ENCODE data around the gene FBXO9.

DNA sequence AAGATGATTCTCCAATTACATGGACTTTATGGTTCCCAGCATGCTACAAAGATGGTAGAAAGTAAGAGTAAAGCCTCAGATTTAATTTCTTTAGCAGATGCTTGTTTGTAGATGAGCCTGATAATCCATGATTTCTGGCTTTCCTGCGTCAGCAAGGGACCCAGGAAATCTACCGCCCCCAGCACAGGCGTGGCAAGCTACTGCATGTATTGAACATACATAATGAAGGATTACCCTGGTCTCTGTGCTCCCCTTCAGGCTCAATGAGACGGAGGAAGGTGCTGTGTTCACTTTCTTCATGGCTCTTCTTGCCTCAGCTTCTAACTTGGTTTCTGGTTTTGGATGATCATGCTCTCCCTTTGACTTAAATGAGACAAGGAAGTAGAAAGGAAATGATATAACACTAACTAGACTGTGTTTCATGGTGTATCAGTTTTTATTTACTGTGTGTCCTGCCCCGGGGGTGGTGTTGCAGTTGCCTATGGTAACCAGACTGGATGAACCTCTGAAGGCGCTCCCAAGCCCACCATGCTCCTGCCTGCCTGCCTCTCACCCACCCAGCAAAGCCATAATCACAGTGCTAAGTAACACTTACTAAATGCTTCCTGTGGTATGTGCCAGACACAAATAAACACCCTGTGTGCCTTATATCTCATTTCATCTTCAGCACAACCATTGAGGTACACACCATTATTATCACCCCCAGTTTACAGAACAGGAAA lies 65.5 kb downstream of the FBXO9 start:
- TF ChIP-seq POLR2AphosphoS5 (IDR thresholded peaks at IDR 0.05; ENCODE audit: low read depth, low read length) (no peak), TAF1 (IDR thresholded peaks at IDR 0.05; ENCODE audit: borderline replicate concordance, insufficient read depth, low read length) (no peak), SIN3A (IDR thresholded peaks at IDR 0.05; ENCODE audit: borderline replicate concordance, insufficient read depth, low read length) (no peak), FOXP2 (optimal IDR thresholded peaks at IDR 0.05; ENCODE audit: borderline replicate concordance, extremely low read depth, extremely low read length, insufficient read depth) (no peak)
- TF ChIP-seq, protein P1, sequence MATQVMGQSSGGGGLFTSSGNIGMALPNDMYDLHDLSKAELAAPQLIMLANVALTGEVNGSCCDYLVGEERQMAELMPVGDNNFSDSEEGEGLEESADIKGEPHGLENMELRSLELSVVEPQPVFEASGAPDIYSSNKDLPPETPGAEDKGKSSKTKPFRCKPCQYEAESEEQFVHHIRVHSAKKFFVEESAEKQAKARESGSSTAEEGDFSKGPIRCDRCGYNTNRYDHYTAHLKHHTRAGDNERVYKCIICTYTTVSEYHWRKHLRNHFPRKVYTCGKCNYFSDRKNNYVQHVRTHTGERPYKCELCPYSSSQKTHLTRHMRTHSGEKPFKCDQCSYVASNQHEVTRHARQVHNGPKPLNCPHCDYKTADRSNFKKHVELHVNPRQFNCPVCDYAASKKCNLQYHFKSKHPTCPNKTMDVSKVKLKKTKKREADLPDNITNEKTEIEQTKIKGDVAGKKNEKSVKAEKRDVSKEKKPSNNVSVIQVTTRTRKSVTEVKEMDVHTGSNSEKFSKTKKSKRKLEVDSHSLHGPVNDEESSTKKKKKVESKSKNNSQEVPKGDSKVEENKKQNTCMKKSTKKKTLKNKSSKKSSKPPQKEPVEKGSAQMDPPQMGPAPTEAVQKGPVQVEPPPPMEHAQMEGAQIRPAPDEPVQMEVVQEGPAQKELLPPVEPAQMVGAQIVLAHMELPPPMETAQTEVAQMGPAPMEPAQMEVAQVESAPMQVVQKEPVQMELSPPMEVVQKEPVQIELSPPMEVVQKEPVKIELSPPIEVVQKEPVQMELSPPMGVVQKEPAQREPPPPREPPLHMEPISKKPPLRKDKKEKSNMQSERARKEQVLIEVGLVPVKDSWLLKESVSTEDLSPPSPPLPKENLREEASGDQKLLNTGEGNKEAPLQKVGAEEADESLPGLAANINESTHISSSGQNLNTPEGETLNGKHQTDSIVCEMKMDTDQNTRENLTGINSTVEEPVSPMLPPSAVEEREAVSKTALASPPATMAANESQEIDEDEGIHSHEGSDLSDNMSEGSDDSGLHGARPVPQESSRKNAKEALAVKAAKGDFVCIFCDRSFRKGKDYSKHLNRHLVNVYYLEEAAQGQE (IDR thresholded peaks at IDR 0.05; ENCODE audit: insufficient read depth in 1 of 2, low read depth in 2 of 2, low read length in 2 of 2), result no peak

Measured in PFSK-1 (cell line).